ENCODE data around the gene CYP27C1.

GRCh38 chr2:127158614-127159290 lies 61.3 kb downstream of the CYP27C1 start:
- TF ChIP-seq CTCF (conservative IDR thresholded peaks at IDR 0.05 in 1 of 2, IDR thresholded peaks at IDR 0.05 in 1 of 2; ENCODE audit: low read depth in 1 of 2, low read length in 2 of 2) (no peak), EZH2 (IDR thresholded peaks at IDR 0.05; ENCODE audit: low read length, missing control alignments) (no peak)
